K562 treated with DMSO at 1 percent for 24 hours (cell line): ENCODE measurements around the gene FRMPD2. TPM values are rescaled to one million over a fixed set of nuclear protein-coding genes. Genes with fewer than 3 reads are reported as not detected.

Experiments
- total RNA-seq: library from RNA; unstranded; fragments of 300-600 nt; gene quantifications from 2 replicates; pipeline ENCODE4 v1.2.3, GENCODE V29; 2022; ENCODE audit warnings: low read depth; ENCODE audit not compliant: insufficient read depth

Gene FRMPD2, protein sequence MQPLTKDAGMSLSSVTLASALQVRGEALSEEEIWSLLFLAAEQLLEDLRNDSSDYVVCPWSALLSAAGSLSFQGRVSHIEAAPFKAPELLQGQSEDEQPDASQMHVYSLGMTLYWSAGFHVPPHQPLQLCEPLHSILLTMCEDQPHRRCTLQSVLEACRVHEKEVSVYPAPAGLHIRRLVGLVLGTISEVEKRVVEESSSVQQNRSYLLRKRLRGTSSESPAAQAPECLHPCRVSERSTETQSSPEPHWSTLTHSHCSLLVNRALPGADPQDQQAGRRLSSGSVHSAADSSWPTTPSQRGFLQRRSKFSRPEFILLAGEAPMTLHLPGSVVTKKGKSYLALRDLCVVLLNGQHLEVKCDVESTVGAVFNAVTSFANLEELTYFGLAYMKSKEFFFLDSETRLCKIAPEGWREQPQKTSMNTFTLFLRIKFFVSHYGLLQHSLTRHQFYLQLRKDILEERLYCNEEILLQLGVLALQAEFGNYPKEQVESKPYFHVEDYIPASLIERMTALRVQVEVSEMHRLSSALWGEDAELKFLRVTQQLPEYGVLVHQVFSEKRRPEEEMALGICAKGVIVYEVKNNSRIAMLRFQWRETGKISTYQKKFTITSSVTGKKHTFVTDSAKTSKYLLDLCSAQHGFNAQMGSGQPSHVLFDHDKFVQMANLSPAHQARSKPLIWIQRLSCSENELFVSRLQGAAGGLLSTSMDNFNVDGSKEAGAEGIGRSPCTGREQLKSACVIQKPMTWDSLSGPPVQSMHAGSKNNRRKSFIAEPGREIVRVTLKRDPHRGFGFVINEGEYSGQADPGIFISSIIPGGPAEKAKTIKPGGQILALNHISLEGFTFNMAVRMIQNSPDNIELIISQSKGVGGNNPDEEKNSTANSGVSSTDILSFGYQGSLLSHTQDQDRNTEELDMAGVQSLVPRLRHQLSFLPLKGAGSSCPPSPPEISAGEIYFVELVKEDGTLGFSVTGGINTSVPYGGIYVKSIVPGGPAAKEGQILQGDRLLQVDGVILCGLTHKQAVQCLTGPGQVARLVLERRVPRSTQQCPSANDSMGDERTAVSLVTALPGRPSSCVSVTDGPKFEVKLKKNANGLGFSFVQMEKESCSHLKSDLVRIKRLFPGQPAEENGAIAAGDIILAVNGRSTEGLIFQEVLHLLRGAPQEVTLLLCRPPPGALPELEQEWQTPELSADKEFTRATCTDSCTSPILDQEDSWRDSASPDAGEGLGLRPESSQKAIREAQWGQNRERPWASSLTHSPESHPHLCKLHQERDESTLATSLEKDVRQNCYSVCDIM (N-terminal part only)
- total RNA-seq = not detected in 2 replicates

GRCh38 chr10:48274636-48275035, at the start of gene FRMPD2:
TSS of gene FRMPD2 (minus strand) at chr10:48274696. CDS start at chr10:48274567, 129 bp downstream.

GRCh38 chr10:48306265-48306869, 31.9 kb upstream of the FRMPD2 start, which contains the start of gene MAPK8:
TSS of gene MAPK8 (plus strand) at chr10:48306677. CDS start at chr10:48401661, 94,984 bp downstream.

Other genes with a start within 250 kb of the FRMPD2 start
- 34.9 and 44.3 TPM in 2 replicates for gene MAPK8, start 32.0 kb upstream of the FRMPD2 start, total RNA-seq